GM18519 (cell line): ENCODE results near the gene NUP210.
A peak's percentile ranks its signal among the peaks of the same experiment; 100 is the strongest.

ENCODE experiments used
- ATAC-seq: cut with Tn5 transposase; IDR thresholded peaks from one replicate; pipeline ENCODE4 v1.9.1; 2021; ENCODE audit warnings: mild to moderate bottlenecking, moderate library complexity; ENCODE audit not compliant: unreplicated experiment, low FRiP score

Gene NUP210

GRCh38 chr3:13332158-13332557 lies 88.0 kb downstream of the NUP210 start:
- ATAC-seq, result peak; percentile 71

GRCh38 chr3:13329746-13330145 lies 90.4 kb downstream of the NUP210 start:
- no peak for ATAC-seq

- ATAC-seq, result no peak
Measured at GRCh38 chr3:13325892-13326443, 94.2 kb downstream of the NUP210 start.

- no peak for ATAC-seq
Measured at GRCh38 chr3:13324835-13325501, 95.2 kb downstream of the NUP210 start.

GRCh38 chr3:13323822-13324221 lies 96.3 kb downstream of the NUP210 start:
- ATAC-seq, result no peak

GRCh38 chr3:13322324-13322723 lies 97.8 kb downstream of the NUP210 start:
- ATAC-seq, result no peak

- ATAC-seq, result no peak
Measured at GRCh38 chr3:13319564-13320220, 100.4 kb downstream of the NUP210 start.

- no peak for ATAC-seq
Measured at GRCh38 chr3:13318626-13319470, 101.3 kb downstream of the NUP210 start.

GRCh38 chr3:13317596-13318320 lies 102.4 kb downstream of the NUP210 start:
- no peak for ATAC-seq

GRCh38 chr3:13316603-13317002 lies 103.5 kb downstream of the NUP210 start:
- ATAC-seq, result no peak

- no peak for ATAC-seq
Measured at GRCh38 chr3:13314877-13315276, 105.2 kb downstream of the NUP210 start.

GRCh38 chr3:13313813-13314212 lies 106.3 kb downstream of the NUP210 start:
- ATAC-seq, result no peak

GRCh38 chr3:13309004-13309403 lies 111.1 kb downstream of the NUP210 start:
- ATAC-seq, result no peak

GRCh38 chr3:13308380-13308801 lies 111.7 kb downstream of the NUP210 start:
- no peak for ATAC-seq

GRCh38 chr3:13307041-13307440 lies 113.1 kb downstream of the NUP210 start:
- ATAC-seq, result no peak

- ATAC-seq, result no peak
Measured at GRCh38 chr3:13305623-13306022, 114.5 kb downstream of the NUP210 start.

- no peak for ATAC-seq
Measured at GRCh38 chr3:13303410-13303809, 116.7 kb downstream of the NUP210 start.

GRCh38 chr3:13301286-13301987 lies 118.7 kb downstream of the NUP210 start:
- no peak for ATAC-seq

- ATAC-seq, result no peak
Measured at GRCh38 chr3:13300546-13301285, 119.4 kb downstream of the NUP210 start.
